CD4-positive, alpha-beta T cell treated with Interleukin-10 for 1 hour (primary cell): Measurements from ENCODE around the gene NCAM1.
A peak's percentile ranks its signal among the peaks of the same experiment; 100 is the strongest.
"Not testable (repeated sequence)": the region's sequence is repeated elsewhere in the genome, so short reads cannot be mapped to it uniquely, and the experiment has no call there.

ENCODE experiments used
- DNase-seq: peaks from one replicate; pipeline ENCODE4 v3.0.0-alpha.2; 2020

NCAM1 gene

DNA sequence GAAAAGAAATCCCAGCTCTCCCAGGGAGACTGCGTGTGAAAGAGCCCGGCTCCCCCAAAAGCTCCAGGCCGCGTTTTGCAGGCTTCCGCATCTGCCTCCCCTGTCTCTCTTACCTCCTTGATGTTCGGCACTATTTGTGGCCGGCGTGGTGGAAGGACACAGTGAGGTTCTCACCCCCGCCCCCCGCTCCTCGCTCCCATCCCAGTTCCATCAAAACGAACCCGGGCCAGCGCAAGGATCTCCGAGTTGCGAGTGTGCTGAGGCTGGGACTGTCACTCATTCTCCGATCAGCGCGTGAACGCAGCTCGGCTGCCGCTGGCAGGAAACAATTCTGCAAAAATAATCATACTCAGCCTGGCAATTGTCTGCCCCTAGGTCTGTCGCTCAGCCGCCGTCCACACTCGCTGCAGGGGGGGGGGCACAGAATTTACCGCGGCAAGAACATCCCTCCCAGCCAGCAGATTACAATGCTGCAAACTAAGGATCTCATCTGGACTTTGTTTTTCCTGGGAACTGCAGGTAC lies at the start of gene NCAM1:
TSS of gene NCAM1 (plus strand) at position 275 of the 523 bp plus-strand sequence.
- DNase-seq: peak; percentile 7

DNA sequence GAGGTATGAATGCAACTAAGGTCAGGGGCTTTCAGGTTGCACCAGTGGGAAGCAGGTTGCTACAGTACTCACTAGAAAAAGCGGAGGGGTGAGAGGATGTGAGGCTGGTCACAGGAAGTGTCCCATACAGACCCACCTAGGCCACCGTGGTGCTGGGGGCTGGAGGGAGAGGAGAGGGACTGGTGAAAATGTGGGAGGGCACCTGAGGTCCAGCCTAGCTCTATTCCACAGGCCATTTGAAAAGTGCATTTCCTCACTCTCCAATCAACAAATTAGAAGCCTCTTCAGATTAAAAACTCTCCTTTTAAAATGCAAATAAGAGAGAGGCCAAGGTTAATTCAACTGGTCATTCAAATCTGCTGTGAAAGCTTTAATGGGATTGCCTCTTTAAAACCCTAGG lies 38.6 kb upstream of the NCAM1 start:
- no peak for DNase-seq

DNA sequence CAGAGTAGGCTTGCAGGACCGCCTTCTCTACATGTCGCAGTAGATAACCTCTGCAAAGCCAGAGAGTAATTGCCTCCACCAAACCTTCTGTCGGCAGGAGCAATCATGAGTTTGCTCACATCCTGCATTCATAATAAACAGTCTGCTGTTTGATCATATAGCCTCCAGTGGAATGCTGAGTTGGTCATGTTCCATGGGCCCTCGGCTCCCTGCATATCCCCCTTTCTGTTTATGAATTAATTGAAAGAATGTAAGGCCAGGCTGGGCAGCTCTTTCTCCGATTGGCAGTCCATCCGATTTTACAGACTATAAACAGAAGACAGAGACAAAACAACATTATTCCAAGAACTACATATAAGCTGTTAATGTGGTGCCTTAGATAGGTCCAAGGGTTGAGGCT lies 36.4 kb upstream of the NCAM1 start:
- not testable (repeated sequence) for DNase-seq

DNA sequence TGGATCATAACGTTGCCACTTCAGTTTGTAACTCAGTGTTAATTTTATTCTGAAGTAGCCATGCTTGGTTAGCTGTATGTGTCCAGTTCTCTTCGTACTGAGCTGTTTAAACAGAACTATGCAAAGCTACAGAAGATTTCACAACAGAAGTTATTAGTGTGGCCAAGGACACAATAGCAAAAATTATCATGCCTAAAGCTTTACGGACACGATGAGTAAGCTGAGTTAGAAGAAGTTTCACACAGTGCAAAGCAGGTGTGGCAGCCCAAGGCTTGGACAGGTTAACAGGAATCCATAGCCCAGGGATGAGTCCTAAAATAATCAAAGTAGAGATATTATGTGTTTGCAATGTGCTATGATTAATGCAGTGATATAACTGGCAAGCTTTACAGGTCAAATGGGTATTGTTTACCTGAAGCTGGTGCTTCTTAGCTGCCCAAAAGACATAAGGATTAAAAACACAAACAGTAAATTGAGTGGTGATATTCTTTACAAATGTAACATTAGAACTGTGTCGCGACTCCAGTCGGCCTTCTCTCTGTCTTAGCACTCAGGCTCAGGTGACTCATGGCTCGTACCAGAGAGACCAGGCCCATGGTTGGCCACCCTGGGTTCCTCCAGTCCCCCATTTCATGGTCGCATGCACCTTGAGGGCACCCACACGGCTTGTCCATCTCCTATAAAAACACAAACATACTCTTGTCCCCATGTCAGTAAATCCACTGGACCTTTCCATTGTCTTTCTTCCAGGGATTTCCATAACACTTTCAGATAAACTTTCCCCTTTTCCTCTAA lies 35.5 kb upstream of the NCAM1 start:
- no peak for DNase-seq

DNA sequence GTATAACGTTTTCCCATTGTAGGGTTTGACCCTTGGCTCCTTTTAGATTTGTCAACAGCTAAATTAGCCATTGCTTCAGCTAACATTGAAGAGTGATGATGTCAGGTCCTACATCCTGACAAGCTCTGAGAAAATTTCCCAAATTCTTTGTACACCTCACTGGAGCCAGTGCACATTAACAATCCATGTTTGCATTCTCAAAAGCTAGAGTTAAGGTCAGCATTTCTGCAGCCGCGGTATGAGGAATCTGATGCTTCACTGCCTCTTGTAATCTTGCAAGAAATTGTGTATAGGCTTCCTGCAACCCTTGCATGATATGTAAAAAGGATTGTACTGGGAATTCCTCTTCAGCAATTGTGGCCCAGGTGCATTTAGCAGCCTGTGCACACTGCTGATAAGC lies 33.1 kb upstream of the NCAM1 start:
- no peak for DNase-seq

DNA sequence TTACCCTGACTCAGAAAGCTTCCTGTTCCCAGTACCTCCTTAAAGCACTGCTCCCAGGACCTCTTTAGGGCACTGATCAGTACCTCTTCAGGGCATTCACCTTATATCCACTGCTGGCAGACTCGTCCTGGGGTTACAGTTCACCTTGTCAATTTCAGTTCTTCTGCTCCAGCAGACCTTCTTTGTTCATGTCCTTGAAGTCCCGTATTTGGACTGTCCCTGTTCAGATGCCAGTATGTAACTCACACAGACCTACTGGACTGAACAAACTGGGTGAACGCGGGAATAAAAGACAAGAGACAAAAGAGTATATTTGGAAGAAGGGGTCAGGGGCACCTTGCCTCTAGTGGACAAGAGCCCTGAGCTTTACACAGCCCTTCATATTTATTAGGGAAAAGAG lies 31.8 kb upstream of the NCAM1 start:
- DNase-seq: no peak

DNA sequence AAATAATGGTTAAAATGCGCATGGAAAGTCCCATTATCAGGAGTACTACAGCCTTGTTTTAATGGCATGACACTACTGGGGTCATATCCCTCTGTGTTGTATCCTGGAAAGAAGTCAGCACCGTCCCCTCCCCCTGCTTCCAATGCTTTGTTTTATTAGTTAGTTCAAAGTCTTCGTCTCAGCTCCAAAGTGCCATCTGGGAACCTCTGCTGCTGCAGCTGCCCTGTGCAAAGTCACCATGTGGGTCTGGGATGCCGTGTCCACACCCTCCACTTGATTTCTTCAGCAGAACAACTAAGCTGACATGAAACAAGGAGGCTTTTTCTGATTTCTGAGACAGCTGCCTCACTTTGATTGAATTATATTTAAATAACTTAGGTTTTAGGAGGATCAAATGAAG lies 29.5 kb upstream of the NCAM1 start:
- DNase-seq: no peak

DNA sequence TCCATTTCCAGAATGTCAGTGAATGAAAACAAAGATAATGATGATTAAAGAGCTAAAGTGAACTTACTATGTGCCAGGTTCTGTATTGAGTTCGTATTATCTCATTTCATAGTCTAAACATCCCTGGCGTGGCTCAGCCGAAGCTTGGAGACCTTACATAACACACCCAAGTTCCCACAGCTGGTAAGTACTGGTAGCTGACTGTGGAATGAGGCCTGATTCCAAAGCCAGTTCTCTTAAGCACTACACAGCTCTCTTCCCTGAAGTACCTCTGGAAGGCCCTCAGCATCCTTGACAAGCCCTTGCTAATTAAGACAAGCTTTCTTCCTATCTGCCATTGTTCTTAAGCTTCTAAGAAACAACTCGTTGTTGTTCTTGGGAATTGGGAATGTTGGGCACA lies 28.6 kb upstream of the NCAM1 start:
- DNase-seq: no peak

GRCh38 chr11:112933970-112934369 lies 27.2 kb upstream of the NCAM1 start:
- no peak for DNase-seq

GRCh38 chr11:112941104-112941503 lies 20.1 kb upstream of the NCAM1 start:
- no peak for DNase-seq

DNA sequence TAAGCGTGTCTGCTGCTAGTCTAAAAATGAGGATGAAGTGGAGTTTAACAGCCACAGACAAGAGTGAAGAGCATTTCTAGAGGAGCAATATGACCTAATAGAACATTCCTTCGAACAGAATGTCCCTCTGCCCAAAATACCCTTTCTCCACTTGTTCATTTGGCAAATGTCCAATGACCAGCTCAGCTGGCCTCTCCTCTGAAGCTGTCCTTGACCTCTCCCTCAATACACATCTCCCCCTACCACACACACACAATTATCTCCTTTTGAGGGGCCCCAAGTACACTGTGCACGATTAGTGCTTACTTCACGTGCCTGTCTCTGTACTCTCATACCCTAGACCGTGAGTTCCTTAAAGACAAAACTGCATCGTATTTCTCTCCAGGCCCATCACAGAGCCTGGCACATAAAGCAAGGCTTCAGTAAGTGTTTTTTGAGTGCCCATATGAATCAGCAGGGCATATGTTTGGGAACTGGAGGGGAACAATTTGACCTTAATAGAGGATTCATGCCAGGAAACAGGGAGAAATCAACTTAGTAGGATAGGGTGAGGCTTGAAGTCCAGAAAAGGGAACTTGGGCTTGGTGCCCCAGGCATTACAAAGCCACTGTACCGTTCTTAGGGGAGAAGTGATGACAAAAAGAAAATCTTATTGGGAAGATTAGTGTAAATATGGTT lies 18.1 kb upstream of the NCAM1 start:
- DNase-seq: no peak

DNA sequence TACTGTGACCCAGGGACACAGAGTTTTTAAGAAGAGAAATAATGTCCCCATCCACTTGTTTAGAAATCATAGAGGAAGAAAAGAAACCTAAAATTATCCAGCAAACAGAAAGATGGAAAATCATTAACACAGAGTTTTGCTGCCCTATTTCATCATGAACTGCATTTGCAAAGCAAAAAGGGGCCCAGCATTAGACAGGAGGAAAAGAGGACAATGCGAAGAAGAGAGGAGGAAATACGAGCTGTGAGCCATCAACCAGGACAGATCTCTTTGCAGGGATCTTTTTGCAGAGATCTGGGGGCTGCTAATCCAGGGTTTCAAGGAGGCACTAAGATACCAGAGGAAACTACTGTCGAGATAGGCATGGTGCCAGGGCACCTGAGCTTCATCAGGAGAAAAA lies 14.4 kb upstream of the NCAM1 start:
- DNase-seq: no peak

GRCh38 chr11:112949781-112950575 lies 11.2 kb upstream of the NCAM1 start:
- no peak for DNase-seq

DNA sequence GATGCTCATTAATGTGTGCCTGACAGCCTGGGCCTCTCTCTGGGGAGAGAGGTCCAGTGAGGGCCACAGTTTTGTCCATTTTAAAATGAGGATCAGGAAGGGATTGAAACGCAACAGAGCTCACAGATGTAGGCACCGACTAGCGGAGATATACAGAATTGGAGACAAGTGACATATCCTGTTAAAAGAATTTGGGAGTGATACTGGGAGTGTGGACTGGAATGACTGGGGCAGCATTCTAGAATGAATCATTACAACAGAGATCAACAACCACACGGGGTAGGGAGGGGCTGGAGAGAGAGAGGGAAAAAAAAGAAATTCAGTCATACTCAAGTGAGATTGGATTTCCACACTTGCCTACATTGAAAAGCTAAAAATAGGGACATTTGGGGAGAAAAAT lies 2.5 kb upstream of the NCAM1 start:
- no peak for DNase-seq

GRCh38 chr11:112961751-112962578 lies 745 bp downstream of the NCAM1 start:
- no peak for DNase-seq

DNA sequence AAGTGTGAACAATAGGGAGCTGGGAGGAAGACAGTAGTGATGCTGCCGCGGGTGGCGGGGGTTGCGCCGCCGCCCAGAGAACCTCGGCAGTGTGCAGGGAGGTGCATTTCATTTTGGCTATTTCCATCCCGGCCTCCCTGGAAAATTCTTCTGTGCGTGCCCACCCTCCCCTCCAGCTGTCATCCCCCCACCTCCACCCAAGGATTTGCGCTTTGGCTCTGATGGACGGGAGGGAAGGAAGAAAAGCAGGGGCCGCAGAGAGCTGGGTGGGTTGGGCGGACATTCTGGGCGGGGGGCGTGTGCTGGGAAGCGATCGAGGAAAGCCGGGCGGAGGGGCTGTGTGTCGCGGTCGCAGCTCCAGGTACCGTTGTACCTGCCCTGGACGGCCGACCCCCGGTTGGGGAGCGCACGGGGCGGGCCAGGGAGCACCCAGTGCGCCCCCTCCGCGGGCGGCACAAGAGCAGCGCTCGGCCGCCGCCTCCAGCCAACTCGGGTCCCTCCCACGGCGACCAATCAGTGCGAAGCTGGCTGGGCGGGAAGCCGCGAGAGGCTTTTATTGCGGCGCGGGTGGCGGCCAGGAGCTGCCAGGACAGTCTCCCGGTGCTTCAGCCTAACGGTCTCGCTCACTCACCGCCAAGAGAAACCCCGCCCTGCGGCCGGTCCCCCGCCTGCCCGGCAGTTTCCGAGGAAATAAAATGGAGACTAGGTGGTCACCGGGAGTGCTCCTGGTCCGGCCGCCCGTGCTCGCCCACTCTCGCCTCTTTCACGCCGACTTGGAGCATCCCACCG lies 1.6 kb downstream of the NCAM1 start:
- DNase-seq: no peak

DNA sequence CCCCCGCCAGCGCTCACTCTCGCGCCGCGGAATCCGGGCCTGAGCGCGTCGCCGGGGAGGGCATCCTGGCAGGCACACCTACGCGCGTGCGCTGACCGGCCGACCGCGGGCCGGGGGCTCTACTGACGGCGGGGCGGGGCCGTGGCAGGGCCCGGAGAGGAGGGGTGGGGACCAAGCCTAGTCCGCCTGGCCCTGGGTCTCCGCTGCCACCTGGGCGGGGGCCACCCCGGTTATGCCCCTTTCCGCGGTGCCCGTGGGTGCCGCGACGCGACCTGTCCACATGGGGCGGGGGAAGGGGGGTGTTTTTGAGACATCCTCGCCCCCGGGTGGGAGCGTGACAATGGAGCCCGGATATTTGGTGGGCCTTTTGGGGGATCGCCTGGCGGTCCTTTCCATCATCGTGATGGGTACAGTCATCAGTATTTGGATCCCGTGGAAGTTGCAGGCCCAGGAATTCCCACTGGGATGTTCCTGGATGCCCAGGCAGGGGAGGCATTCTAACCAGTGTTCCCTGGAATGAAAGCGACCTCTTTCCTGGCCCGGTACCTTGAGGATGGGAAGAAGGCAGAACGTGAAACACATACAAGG lies 2.2 kb downstream of the NCAM1 start:
- no peak for DNase-seq

- DNase-seq: no peak
These were observed 4.4 kb downstream of the NCAM1 start for GRCh38 chr11:112965656-112966055.

DNA sequence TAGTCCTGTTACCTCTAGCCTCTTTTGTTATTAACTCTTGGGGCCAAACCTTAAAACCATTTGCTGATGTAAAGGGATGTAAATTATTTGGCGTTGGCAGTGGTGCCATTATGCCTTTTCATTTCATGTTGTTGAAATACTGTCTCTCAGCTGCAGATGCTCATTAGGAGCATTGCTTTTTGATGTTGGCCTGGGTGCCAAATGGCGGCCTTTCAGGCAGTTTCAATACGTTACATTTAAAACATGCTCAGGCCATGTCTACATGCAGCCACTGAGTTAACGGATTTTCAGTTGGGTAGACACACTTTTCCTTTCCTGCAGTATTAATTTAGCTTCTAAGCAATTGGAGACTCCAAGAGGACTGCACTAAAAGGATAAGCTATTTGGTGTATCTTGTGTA lies 5.3 kb downstream of the NCAM1 start:
- DNase-seq: no peak

GRCh38 chr11:112967082-112967481 lies 5.9 kb downstream of the NCAM1 start:
- no peak for DNase-seq

- DNase-seq: no peak
These were observed 7.9 kb downstream of the NCAM1 start for GRCh38 chr11:112968941-112969713.
